GM18502 (cell line): ENCODE data around the gene GLI3.

Source experiments
- ATAC-seq: cut with Tn5 transposase; IDR thresholded peaks from one replicate; pipeline ENCODE4 v1.9.1; 2021; ENCODE audit warnings: mild to moderate bottlenecking; ENCODE audit not compliant: unreplicated experiment, poor library complexity

The GLI3 gene

GRCh38 chr7:42091461-42092291 is 145.3 kb downstream of the GLI3 start:
- no peak for ATAC-seq

GRCh38 chr7:42090806-42091205 is 146.2 kb downstream of the GLI3 start:
- no peak for ATAC-seq

- no peak for ATAC-seq
Measured at GRCh38 chr7:42090056-42090455, 147.0 kb downstream of the GLI3 start.

- no peak for ATAC-seq
Measured at GRCh38 chr7:42087616-42088015, 149.4 kb downstream of the GLI3 start.

DNA sequence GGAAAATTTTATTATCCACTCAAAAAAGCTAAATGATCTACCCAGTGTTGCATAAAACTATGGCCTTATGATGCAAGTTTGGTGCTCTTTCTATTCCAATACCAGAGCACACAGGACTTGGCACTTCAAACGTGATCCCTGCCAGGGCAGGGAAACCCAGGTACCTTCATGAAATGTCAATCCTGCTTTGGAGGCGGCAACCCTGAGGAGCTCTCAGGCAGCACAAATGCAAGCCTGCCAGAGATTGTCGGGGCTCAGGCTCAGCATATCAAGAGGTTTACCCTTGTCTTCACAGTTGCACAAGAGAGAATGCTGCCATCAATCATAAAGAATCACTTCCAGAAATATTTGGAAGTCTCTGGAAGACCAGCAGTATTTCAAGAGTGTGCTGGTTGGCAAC is 151.5 kb downstream of the GLI3 start:
- no peak for ATAC-seq

GRCh38 chr7:42084263-42084662 is 152.7 kb downstream of the GLI3 start:
- no peak for ATAC-seq

GRCh38 chr7:42083284-42083683 is 153.7 kb downstream of the GLI3 start:
- no peak for ATAC-seq

GRCh38 chr7:42082144-42082543 is 154.9 kb downstream of the GLI3 start:
- ATAC-seq, result no peak

DNA sequence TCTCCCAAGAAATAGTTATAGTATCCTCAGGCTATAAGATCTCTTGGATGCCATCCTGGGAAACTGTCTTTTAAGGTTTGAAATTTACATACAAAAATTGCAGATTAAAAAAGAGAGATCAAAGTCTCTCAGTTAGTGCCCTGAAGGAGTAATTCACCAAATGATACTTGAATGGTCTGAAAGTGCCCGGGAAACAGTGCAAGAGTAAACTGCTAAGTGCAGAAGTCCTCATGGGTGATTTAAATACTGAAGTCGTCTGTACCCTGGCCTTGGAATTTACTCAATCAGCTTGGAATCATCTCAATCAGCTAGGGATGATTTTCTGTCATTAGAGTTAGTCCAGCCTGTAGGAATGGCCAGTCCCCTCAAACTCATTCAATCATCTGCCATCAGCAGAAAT is 155.3 kb downstream of the GLI3 start:
- no peak for ATAC-seq

GRCh38 chr7:42080841-42081586 is 156.0 kb downstream of the GLI3 start:
- ATAC-seq, result no peak

DNA sequence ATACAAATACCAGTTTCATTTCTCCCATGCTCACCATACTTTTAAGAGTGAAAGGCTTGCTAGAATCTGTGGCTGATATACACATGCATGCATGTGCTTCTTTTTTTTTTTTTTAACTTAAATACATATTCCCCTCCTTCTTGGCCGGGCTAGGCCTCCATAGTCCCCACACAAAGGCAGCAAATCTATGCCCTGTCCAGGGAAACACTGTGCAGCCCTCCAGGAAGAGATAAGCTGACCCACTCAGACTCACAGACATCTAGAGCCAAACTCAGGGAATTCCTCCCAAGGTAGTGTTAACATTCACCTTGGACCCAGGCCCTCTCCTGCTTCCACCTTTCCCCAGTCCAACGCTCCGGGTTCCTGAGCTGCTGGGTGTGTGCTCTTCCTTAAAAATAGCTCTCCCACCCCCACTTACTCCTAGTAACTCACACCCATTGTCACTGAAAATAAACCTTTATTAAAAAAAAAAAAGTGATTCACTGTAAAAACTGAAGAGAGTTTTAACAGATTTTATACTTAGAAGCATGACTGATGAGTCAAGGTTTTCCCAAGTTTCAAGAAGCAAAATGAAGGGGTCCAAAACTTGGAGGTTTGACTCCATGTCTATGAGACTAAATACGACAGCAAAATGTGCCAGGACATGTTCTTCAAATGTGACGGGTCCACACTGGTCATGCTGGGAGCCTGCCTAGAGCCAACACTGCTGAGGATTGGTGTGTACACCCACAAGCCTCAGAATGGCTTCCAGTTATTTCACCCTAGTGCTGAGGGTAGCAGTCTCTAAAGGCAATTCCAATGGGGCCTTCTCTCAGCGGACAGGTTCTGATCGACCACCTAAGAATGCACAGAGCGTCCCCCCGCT is 159.5 kb downstream of the GLI3 start:
- ATAC-seq, result no peak

GRCh38 chr7:42076870-42077269 is 160.1 kb downstream of the GLI3 start:
- ATAC-seq, result no peak

- no peak for ATAC-seq
Measured at GRCh38 chr7:42075418-42075817, 161.6 kb downstream of the GLI3 start.

GRCh38 chr7:42074076-42074475 is 162.9 kb downstream of the GLI3 start:
- ATAC-seq, result no peak

- ATAC-seq, result no peak
Measured at GRCh38 chr7:42071372-42072261, 165.4 kb downstream of the GLI3 start.

- no peak for ATAC-seq
Measured at GRCh38 chr7:42070068-42070467, 166.9 kb downstream of the GLI3 start.

DNA sequence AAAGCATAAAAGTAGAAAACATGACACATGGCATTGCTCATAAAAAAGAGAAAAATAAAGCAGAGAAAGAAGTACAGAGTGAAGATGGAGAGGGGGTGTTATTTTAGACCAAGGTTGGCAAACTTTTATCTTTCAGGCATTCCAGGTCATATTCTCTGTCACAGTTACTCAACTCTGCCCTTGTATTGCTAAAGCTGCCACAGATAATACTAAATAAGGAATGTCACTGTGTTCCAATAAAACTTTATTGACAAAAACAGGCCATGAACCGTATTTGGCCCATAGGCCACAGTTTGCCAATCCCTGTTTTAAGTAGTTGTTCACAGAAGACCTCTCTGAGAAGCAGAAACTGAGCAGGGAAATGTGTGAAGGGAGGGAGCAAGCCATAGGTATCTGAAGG is 167.4 kb downstream of the GLI3 start:
- no peak for ATAC-seq

DNA sequence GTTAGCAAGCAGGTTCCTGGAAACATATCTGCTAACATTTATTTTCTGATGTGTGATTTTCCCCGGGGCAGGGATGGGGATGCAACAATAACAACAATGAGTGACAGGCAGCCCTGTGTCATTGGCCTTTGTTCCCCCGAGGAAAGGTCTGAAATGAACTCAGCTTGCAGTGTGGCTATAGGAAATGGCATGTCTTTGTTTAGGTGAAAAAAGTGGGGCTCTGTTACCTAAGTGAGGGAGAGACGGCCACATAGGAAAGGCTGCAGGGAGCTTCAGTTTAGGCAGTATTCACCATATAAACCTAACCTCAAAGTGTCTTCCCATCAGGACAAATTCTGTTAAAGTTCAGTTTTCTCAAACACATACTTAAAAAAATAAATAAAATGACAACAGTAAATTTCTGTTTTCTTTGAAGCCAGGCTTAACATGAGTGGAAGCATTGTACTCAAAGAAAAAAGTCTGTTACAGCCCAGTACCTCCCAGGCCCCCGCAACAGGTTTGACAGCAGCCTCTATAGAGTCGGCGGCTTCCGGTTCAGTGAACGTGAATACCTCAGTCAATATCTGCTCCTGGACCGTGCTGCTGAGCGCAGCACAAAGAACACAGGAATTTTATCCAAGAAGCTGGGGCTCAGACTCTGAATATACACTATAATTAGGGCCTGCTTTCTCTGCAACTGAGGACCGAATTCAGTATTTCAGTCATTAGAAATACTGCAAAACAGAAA is 168.3 kb downstream of the GLI3 start:
- no peak for ATAC-seq

- no peak for ATAC-seq
Measured at GRCh38 chr7:42065942-42066341, 171.1 kb downstream of the GLI3 start.
